Measurements from ENCODE around the gene ITGA1.
"Not testable (repeated sequence)": the region's sequence is repeated elsewhere in the genome, so short reads cannot be mapped to it uniquely, and the experiment has no call there.

ITGA1 gene

DNA sequence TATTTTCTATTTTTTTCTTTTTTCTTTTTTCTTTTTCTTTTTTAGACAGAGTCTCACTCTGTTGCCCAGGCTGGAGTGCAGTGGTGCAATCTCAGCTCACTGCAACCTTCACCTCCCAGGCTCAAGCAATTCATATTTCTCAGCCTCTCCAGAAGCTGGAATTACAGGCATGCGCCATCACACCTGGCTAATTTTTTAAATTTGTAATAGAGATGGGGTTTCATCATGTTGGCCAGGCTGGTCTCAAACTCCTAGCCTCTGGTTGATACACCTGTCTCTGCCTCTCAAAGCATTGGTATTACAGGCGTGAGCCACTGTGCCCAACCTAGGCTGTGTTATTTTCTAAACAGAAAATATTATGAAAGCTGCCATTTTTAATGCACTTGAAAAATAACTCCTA is 78.3 kb downstream of the ITGA1 start:
- not testable (repeated sequence) for DNase-seq (ENCODE audit: low read depth)

DNA sequence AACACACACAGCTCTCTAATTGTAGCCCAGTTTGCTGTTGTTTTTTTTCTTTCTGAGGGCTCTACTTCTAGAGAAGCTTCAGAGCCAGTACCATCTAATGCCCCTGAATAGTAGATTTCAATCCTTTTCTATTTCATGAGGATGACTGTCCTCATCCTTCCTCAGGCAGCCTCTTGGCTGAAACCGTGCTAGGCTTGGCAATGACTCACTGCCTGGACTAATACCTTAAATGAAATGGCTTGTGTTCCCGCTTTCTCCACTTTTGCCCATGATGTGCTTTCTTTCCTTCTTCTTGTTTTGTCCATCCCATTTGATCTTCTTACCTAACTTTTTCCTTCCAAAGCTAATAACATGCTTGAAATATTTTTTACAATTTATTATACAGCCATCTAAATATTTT is 80.1 kb downstream of the ITGA1 start:
- DNase-seq (ENCODE audit: low read depth): no peak

DNA sequence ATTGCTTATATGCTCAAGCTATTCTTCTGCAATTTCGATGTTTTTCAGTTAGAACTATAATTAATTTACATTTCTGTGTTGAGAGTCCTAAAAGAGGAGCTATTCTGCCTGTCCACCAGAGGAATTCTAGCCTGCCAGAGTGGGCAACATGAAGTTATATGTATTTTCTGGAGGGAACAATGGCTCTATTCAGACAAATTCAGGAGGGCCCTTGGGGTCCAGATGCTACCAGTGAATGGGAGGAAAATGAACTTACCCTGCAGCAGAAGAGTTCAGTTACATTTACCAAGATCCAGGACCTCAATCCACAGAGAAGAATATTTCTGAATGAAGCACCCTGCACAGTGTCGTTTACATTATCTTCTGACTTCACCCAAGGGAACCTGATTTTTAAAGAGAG is 80.7 kb downstream of the ITGA1 start:
- DNase-seq (ENCODE audit: low read depth): no peak

DNA sequence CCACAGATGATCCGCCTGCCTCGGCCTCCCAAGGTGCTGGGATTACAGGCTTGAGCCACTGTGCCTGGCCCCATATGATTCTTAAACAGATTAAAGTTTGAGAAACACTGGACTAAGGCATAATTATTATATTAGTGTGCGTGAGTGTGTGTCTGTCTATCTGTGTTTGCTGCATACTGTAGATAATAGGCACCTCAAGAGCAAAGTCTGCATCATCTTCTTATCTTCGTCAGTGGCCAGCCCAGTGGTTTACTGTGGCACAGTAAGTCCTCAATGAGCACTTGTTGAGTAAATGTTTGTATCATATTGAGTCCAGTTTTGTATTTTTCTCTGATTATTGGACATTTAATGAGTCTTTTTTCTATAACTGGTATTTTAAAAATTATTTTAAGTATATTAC is 81.7 kb downstream of the ITGA1 start:
- DNase-seq (ENCODE audit: low read depth): no peak

DNA sequence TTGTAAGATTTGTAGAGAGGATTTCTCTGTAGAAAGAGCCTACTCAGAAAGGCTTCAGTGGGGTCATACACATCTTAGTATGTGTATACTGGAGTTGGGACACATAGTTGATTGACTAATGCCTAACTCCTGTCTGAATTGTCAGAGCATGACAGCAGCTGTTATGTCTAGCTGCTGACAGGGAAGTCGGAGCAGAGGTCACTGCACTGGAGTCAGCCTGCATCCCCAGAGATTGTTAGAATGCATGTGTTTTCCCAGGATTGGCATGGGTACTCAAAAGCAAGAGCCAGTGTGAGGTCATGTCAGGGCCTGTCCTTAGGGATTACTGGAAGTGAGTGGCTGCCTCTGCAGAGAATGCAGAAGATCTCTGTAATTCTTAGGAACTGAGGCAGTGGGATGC is 82.7 kb downstream of the ITGA1 start:
- DNase-seq (ENCODE audit: low read depth): no peak

DNA sequence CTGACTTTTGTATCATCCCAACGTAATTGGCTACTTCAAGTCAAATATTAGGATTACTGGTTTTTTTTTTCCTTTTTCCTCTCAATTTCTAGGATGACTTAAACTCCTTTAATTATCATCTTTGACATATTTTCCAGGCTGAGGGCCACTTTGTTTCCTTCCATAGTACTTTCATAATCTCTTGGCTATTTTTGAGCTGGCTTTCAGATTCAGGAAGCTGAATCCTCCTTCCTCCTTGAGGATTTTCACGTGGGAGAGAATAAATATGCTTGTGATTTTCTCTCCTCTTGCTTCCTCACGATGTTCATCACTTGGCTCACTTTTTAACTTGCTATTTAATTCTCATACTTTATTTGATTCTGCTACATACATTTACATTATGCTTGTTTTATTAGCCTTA is 88.1 kb downstream of the ITGA1 start:
- no peak for DNase-seq (ENCODE audit: low read depth)

DNA sequence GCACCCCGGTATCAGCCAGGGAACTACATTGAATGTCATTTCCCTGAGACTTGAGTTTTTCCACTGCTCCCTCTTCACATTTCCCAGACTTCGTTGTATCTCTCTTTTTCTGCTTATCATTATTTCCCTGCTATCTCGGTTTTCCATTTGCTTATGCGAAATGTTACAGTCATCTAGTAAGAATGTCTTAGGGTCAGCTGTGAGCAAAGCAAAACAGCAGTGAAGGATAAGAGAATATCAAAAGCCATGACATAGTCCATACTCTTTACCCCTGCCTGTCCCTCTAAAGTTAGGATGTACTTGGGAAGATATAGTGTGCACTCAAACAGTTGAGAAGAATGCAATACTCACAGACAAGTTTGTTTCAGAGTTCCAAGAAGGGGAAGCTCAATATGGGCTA is 88.7 kb downstream of the ITGA1 start:
- DNase-seq (ENCODE audit: low read depth): no peak

DNA sequence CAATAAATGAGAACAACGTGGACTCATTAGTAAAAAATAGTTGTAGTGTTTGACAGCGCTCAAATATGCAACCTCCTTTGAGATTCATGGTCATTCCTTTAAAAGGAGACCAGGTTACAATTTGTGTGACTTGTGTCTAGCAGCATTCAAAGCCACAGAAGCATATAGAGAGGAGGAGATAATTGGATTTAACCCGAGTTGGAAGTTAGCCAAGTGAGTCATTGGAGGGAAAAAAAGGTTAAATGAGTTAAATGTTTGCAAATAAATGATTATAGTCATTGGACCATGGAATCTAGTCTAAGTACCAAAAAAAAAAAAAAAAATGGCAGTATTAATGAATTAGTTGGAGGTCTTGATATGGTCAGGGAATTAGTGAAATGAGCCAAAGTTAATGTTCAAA is 90.9 kb downstream of the ITGA1 start:
- no peak for DNase-seq (ENCODE audit: low read depth)

DNA sequence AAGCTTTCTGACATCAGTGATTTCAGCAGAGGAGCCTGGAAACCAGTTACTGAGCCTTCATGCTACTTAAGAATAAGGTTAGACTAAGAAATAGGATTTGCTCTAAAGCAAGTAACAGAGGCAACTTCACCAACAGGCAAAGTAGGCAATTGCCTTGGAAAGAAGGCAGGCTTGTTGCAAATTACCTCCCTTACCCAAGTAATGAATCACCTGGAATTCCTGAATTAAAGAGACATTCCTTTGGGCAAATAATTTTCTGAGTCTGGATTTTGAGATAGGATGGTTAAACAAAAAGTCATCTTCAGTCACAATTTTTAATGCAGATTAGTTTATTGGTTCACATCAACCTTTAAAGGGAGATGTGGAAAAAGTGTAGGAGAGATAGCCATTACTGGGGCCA is 92.8 kb downstream of the ITGA1 start:
- no peak for DNase-seq (ENCODE audit: low read depth)

DNA sequence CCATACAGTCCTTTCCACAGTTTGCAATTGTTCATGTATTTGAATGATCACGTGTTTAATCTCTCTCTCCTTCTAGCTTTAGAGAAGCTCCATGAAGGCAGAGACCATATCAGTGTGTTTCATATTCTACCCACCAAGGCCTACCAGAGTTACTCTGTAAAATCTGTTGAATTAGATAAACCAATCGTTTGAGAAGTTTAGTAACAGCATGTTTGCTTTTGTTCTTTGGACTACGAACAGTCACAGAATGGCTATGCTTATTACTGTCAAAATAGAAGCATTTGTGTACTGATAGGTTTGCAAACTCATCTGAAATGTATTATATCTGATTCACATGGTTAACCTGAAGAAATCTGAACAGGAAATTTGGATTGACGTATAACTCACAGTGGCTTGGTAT is 93.8 kb downstream of the ITGA1 start:
- DNase-seq (ENCODE audit: low read depth): no peak

DNA sequence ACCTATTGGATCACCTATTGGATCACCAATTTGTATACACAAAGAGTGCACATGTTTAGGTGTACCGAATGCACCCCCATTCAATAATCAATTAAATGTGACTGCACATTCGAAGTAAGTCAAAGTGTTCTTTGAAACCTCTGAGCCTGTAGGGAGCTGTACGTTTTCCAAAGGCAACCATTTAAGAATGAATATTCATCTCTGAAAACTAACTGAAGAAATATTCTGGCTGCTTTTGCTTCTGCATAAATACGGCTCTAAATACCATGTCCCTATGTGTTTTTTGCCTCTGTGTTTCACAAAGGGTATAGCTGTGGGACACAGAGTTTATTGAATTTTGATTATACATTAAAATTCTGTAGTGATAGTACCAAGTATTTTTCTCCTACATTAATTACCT is 95.4 kb downstream of the ITGA1 start:
- DNase-seq (ENCODE audit: low read depth): no peak

DNA sequence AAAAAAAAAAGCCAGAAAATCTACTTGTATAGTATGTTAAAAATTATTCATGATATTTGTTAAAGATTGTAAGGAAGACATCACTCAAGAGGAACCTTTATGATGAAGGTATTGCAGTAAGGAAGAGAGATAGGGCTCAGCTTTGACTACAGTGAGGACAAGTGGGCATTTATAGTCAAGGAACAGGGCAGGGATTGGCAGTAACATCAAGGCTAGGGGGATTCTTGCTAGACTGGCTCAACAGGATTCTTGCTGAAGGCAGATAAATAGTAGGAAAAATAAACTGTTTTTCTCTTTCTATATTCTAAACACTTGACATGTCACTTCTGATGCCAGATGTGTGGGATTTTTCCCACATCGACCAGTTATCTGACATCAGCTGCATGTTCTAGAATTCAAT is 96.7 kb downstream of the ITGA1 start:
- no peak for DNase-seq (ENCODE audit: low read depth)

DNA sequence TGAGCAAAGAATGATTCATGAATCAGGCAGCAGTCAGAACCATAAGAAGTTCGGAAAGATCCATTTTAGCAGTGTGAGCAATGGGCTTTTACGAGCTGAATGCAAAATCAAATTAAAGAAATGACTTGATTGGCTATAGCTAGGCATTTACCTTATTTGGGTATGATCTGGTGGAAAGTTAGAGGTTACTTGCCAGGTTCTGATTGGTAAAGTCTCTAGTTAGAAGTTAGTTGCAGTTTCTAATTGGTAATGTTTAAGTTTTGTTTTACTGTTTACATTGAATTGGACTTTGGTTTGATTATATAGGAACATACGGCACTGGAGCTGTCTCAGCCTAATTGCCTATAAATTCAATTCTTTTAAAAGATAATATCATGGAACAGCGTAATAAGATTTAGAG is 97.9 kb downstream of the ITGA1 start:
- no peak for DNase-seq (ENCODE audit: low read depth)

DNA sequence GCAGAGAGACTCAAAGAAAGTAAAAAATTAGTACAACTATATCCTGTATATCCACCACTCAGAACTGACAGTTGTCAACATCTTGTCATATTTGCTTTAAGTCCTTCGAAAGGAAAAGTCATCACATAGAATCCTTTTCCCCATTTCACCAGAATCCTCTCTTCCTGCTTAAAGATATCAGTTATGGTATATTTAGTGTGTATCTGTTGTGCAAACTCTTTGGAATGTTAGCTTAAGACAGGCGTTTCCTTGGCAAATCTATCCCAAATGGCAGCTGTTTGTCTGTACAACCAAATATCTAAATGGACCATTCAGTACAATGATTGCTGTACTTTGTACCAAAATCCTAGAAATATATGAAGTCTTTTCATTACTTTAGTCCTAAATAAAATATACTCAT is 98.5 kb downstream of the ITGA1 start:
- no peak for DNase-seq (ENCODE audit: low read depth)

DNA sequence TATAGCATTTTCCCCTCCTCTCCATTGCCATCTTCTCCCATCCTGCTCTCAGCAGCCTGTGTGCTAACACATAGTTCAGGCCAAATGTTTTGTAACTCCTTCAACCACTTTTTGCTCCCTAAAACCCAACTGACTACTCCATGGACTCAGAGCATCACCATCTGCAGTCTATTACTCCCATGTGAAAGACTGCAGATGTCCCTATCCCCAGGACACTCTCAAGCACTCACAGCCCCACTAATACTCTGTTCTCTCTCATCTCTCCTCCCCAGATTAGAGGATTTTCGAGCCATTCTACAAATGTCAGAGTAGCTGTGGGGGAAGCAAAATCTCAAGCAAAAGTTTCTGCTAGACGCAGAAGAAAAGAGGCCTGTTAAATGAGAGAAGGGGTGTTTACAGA is 99.3 kb downstream of the ITGA1 start:
- DNase-seq (ENCODE audit: low read depth): no peak

DNA sequence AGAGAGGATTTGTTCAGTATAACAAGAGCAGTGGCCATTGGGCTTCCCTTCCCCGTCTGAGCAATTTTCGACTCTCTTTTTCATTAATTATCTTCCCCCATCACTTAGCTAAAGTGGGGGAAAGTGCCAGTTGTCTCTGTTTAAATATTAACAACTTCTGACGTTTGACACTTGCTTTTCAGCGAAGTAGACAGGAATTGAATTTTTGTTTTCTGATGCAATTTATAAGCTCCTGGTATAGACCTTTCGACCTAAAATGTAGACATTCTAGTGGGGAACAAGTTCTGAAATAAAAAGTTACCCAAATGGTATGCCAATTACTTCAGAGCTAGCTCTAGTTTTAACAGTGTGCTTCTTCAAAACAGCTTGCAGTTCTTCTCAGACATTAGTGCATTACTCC is 100.6 kb downstream of the ITGA1 start:
- no peak for DNase-seq (ENCODE audit: low read depth)

DNA sequence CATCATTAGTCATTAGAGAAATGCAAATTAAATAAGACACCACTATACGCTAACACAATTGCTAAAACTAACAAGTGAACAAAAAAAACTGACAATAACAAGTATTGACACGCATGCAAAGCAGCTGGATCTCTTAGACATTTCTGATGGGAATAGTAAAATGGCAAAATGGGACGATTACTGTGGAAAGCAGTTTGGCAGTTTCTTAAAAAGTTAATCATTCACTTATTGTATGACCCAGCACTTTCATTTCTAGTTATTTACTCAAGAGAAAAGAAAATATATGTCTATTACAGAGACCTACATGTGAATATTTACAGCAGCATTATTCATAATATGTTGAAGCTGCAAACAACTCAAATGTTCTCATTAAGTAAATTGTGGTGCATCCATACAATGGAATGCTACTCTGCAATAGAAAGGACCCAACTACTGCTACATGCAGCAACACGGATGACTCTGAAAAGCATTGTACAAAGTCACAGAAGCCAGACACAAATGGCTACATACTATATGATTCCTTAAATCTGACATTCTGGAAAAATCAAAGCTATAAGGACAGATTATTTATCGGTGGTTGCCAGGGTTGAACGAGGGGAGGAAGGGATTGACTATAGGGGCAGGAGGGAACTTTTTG is 104.6 kb downstream of the ITGA1 start:
- no peak for DNase-seq (ENCODE audit: low read depth)

DNA sequence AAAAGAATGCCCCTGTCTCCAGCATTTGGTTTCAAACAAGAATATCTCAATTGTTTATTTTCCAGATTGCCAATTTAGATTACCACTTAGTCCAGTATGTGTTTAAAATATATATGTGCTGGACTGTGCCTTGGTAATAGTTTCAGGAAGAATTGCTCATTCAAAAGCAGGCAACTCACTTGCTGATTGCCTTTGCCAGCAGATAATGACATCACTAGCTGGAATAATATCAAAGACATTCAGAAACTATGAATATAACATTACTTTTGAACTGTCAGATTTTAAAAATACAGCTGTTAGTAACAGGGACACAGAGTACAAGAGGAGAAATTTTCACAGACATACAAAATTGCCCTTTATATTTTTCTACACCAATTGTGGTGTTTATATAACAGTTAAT is 105.4 kb downstream of the ITGA1 start:
- no peak for DNase-seq (ENCODE audit: low read depth)

DNA sequence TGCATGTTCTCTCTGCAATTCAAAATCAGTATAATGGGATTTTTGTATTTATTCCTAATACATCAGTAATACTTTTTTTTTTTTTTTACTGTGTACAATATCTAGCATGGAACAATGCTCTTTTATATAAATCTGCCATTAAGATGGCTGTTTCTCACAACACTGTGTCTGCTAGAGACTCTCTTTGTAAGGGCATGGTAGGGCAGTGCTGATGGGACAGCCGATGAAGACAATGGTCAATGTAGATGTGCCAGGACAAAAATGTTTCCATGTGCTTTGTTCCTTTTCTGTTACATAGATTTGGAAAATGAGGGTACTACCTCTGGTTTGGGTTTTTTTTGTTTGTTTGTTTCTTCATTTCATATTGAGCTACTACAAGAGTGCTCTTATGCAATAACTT is 106.1 kb downstream of the ITGA1 start:
- no peak for DNase-seq (ENCODE audit: low read depth)

DNA sequence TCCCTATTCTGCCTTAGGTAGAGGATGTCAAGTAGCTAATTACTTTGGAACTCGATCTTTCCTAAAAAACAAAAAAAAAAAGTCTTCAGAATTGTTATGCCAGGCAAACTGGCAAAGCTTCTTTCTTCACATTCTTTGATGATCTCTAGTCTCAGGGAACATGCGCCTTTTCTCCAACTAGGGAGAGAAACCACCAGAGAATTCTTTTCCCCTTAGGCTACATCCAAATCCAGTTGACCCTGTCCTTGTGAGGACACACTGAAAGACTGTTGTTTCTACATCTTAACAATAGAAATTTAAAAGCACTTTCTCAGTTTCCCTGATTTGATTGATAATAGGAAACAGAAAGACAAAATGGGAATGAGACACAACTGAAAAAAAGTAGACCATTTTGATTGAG is 106.7 kb downstream of the ITGA1 start:
- DNase-seq (ENCODE audit: low read depth): no peak

DNA sequence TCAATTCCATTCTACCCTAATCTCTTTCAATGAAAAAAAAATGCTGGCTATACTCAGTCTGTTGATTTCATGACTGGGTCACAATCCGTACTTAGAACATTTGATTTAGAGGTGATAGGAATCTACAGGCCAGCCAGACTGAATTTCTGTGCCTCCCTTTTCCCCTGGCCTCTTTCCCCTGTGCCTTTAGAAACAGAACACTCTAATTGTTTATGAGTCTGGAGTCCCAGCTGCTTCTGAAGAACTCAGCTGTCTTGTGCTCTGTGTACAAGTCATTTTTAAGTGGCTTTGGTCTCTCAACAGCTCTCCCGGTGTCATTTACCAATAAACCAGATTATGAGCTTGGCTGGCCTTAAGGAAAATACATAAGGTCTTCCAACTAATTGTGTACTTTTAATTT is 107.4 kb downstream of the ITGA1 start:
- no peak for DNase-seq (ENCODE audit: low read depth)

DNA sequence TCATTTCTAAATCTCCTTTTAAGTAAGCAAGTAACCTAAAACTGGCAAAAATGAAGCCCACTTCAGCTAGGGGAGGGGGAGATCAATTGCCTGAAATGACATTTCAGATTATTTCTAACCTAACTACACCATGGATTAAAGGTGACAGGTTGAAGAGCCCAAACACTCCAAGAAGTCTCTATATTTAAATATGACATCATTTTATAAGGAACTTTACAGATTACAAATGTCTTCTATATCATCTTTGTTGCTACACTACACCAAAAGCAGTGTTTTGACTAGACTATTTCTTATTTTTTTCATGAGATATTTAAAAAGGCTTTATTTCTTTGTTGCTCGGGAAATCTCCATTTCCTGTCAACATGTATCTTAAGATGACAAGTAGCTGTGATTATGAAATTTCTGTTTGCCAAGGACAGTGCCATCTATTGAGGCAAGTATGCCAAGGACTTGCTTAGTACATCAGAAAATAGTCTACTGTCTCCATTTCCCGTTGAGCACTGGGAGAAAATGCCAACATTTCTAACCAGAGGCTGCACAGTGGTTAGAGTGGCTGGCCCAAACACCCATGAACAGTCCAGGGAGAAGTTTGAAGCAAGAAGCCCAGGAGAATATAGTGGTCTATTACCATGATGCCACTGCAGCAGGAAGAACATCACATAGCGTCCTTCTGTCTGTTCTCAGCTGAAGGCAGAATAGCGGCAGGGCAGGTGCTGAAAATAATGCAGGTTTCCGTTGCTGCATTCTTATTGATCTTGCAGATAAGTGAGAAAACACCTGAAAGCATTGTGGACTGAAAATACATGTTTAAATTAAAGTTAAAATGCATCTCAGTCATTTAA is 108.1 kb downstream of the ITGA1 start:
- no peak for DNase-seq (ENCODE audit: low read depth)

DNA sequence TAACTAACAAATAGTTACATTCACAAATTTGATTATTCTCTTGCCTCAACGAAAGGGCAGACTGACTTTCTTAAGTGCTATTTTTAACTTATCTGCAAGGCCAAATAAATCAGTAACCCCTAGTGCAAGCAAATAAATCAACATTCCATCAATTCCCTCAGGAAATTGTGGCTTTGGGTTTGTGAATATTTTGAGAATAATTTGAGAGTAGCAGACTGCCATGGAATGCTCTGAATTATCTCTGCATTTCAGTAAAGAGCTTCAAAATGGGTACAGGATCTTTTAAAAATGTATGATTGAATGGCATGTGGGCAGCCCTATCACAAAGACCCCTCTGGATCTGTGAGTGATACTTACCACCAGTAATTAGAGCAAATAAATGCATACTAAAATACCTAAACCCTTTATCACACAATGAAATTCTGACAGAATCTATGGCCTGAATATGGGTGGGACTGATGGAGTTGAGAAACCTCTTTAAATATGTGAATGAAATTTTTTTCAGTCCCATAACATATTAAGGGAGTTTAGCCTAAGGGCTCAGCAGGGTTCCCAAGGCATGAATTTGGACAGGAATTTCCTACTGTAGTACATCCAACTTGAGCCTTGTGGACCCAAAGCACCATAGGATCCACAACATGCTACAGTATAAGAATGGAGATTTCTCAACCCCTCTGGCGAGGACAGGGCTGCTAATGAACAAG is 109.0 kb downstream of the ITGA1 start:
- no peak for DNase-seq (ENCODE audit: low read depth)
